ENCODE data around the gene AKAP14.
"Not testable (repeated sequence)": the region's sequence is repeated elsewhere in the genome, so short reads cannot be mapped to it uniquely, and the experiment has no call there.

AKAP14 gene

DNA sequence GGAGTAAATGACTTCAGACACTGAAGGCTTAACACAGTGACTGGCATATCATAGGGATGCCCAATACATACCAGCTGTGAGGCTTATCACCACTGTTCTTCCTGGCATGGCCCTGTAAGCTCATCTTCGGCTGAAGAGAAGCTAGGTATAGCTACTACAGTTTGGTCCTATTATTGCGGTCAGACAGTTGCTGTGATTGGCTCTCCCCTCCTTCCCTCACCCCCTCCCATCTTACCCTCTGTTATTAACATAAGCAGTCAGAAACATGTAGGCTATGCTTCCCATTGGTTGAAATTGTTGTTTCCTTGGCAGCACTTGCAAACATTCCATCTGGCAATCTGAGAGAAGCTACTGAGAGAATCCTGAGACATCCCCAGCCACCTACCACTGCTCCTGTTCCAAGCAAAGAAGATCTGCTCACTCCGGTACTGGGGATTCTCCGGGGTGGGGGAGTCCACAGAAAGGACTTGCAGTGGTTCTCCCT, at the start of gene AKAP14:
TSS of gene AKAP14 (plus strand) at position 51 of the 484 bp plus-strand sequence. CDS start 7,331 bp downstream, outside the sequence.
- no peak for DNase-seq

DNA sequence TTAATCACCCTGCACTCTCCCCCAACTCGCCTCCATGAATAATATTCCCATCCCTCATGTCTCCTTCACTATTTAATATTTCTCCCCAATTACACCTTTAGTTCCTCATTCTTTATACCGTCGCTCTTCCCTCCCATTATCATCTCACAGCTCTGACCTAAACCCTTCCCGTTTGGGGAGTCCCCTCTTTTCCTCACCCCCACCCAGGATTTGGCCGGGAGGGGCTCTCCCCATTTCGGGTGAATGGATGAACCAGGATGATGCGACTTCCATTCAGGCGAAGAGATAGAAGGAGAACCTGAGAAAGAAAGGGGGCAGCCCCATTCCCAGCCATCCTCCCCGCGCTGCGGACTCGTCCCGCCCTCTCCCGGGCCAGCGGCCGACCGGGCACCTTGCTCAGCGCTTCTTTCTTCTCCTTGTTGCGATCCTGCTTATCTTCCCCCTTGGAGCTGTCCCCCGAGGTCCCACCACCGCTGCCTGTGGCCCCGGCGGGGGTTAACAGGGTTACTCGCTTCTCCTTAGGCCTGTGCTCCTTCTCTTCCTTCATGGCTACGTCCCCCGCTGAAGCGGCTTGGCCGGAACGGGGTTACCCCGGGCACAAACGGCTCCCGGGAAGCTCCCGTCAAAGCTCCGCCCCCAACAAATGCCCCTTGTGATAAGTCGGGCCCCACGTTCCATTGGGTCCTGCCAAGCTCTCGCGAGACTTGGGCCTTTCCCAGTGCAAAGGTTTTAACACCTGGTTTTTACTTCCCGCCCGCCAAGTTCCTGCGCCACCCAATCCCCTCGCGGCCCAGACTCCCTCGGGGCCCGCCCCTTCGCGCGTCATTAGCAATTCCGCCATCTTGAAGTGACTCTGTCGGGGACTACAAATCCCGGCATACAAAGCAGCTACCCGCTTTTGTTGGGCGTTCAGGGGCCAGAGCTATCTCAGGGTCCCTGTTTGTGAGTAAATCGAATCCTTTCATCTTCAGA, 43.0 kb upstream of the AKAP14 start, which contains the start of gene UPF3B:
TSS of gene UPF3B (minus strand) at position 582 of the 972 bp plus-strand sequence. CDS start at position 547, 35 bp downstream.
- DNase-seq, result peak; percentile 32

DNA sequence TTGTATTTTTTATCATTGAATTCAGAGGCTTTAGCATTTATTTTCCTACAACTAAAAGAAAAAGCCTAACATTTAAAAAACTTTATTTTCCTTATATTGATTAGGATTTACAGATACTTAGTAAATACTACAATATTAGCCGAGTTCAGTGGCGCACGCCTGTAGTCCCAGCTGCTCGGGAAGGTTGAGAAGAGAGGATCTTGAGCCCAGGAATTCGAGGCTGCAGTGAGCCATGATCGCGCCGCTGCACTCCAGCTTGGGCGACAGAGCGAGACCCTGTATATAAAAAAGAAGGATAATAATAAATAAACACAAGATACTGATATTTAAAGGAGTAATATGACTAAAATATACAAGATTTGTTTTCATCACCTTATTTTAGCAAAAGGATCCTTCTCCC, 42.2 kb upstream of the AKAP14 start:
- no peak for DNase-seq

DNA sequence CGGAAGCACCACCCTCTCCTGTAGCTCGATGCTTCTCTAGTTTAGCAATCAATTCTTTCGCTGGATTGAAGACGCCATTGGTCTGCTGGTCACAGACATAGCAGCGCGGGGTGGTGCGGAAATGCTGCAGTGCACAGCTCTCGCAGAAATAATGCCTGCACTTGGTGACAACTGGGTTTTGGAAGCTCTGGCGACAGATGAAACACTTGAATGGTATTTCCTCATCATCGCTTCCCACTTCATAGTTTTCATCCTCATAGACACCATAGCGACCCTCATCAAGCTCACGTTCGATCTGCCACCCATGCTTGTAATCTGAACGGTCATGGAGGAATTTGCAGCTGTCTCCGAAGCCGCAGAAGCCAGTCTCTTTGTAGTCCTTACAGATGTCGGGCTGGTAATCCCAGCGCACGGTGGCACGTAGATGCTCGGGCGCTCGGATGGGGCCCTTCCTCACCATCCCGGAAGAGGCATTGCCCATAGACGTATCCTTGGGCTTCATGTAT, 25.0 kb upstream of the AKAP14 start:
- no peak for DNase-seq

DNA sequence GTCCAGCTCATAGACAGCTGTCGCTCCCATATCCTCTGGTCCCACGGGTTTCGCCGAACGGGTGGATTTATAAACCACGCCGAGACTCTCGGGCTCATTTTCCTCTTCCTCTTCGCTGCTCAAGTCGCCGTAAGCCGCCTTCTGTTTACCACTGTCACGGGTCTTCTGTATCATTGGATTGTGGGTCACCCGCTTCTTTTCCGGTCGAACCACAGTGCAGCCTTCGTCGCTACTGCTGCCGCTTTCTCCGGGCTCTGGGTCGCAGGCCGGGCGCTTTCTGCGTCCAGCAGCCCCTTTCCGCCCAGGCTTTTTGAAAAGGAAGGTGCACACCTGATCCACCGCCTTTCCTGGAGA, 24.5 kb upstream of the AKAP14 start:
- no peak for DNase-seq

DNA sequence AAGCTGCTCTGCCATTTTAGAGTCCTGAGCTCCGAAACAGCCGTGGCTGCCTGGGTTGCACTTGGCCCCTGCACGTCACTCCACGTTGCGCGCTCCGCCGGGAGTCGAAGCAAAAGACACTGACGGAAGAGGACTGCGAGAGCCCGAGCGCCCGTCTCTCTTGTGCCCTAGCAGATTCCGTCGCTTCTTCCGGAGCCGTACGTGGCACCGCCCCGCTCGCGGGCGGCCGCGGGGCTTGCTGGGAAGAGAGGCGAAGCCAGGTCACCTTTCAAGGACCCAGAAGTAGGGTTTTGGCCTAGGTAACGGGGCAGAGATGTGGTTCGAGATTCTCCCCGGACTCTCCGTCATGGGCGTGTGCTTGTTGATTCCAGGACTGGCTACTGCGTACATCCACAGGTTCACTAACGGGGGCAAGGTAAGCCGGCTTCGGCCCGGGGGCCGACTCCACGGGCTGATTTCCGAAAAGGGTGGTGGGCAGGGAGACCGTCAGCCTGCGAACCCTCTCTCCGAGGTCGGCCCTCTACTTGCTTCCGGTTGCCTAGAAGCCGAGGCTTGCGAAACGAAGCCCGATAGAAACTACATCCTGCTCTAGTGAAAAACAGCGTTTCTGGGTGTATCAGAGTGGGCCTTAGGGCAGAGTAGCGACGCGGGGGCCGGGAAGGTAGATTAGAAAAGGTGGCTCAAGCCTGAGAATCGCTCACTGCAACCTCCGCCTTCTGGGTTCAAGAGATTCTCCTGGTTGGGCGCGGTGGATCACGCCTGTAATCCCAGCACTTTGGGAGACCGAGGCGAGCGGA, 23.9 kb upstream of the AKAP14 start, which contains the start of the genes NDUFA1 and RNF113A:
TSS of gene NDUFA1 (plus strand) at position 234 of the 797 bp plus-strand sequence. CDS start at position 314, 80 bp downstream.
TSS of gene RNF113A (minus strand) at position 135 of the 797 bp plus-strand sequence. CDS start at position 15, 120 bp downstream.
- DNase-seq, result no peak

DNA sequence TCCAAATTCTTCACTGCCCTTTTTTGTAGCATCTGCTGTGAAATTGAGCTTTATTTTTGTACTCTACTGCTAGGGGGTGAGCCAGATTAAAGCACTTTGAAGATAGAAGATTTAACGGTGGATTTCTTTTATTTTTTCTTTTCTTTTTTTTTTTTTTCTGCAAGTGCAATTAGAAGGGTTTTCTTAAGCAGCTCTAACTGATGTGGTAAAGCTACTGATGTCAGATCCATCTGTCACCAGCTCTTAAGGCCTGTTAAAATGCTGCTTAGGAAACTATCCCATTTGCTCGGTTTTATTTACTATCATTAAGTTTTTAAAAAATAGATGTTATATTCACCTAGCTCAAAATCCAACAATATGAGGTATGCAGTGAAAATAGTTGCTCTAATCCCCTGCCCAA, 17.0 kb upstream of the AKAP14 start:
- DNase-seq, result no peak

DNA sequence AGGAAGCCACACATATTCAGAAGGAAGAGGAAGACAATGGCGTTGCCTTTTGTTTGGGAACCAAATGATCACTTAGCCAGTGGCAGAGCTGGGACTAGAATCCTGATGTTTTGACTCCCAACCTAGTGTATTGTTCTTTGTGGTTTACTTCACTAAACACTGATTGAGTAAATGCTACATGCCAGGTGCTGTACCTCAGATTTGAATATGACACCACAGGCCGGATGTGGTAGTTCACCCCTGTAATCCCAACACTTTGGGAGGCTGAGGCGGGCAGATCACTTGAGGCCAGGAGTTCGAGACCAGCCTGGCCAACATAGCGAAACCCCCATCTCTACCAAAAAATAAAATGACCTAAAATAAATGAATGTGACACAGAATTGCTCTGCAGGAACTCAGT, 15.6 kb upstream of the AKAP14 start:
- DNase-seq, result no peak

DNA sequence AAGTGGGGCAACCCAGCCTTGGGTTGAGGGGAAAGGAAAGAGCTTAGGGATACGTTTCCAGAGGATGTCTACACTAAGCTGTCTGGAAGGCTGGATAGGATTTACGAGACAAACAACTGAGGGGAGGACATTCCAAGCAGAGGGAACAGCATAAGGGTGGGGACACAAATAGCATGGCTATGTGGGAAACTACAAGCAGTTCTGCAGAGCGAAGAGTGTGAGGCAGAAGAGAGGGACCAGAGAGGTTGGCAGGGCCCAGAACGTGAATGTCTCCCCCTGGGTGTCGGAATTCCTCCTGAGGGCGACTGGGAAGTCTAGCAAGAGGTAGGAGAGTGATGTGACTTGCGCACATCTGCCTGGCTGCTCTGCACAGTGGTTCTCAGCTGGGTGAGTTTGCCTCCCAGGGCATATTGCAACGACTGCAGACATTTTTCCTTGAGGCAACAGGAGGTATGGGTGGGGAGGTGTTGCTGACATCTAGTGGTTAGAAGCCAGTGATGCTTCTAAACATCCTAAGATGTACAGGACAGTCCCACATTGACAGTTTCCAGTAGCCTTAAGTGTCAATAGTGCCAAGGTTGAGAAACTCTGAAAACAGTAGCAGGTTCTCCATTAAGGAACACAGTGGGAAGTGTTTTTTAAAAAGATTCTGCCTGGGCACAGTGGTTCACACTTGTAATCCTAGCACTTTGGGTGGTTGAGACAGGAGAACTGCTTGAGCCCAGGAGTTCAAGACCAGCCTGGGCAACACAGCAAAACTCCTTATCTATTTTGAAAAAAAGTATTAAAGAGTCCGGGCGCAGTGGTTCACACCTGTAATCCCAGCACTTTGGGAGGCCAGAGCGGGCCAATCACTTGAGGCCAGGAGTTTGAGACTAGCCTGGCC, 14.9 kb upstream of the AKAP14 start:
- peak; percentile 53 for DNase-seq

DNA sequence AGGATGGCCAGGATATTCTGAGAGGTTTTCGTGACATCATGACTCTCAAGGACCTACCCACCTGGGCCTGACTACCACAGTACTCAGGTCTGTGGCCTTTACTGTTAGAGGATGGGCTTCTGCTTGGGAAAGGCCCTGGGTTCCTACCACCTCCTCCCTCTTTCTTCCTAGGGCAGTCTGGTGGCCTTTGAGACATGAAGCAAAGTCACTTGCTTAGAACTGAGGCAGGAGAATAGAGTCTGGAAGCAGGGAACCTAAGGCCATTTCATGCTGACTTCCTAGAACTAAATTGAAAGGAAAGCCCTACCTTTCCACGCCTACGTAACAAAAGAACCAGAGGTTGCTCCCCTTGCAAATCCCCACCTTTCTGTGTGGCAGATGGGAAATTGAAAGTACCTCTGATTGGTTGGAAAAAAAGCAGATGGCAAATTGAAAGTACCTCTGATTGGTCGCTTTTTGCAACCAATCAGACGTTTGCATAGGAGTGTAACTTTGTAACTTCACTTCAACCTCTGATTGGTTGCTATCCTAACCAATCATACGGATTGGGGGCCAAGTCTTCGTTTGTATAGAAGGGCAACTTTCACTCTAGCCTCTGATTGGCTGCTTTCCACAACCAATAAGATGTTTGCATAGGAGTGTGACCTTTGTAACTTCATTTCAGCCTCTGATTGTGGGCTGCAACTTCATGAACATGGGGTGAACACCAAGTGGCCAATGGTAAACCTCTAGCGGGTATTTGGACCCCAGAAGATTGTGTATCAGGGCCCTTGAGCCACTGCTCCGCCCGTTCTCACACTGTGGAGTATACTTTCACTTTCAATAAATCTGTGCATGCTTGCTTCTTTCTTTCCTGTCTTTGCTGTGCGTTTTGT, 9.9 kb upstream of the AKAP14 start:
- no peak for DNase-seq

DNA sequence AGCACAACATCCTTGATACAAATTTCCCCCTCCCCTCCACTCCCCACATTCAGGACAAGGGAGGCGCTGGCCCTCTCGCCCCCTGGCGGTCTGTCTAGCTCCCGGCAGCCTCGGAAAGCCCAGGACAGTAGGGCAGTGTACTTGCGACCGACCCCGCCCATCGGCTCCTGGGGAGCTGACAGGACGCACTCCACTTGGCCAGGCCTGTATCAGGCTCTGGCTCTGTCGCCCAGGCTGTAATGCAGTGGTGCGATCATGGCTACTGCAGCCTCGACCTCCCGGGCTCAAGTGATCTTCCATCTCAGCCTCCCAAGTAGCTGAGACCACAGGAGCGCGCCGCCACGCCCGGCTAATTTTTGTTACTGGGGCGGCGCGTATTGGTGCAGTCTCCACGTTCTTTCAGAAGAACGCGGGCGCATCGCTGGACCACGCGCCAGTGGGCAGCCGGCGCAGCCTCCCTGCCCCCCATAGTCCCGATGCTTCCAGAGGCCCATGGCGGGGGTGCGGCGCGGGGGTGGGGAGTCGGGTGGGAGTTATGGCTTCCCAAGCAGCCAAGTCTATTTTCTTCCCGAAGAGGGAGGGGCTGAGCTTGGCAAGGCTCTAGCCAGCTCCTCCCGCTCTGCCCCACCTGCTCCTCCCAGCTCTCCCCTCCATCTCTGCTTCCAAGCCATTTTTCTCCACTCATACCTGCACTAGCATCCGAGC, 7.8 kb upstream of the AKAP14 start:
- DNase-seq, result no peak

DNA sequence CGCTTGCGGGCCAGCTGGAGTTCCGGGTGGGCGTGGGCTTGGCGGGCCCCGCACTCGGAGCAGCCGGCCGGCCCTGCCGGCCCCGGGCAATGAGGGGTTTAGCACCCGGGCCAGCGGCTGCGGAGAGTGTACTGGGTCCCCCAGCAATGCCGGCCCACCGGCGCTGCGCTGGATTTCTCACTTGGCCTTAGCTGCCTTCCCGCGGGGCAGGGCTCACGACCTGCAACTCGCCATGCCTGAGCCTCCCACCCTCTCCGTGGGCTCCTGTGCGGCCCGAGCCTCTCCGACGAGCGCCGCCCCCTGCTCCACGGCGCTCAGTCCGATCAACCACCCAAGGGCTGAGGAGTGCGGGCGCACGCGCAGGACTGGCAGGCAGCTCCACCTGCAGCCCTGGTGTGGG, 5.1 kb upstream of the AKAP14 start:
- not testable (repeated sequence) for DNase-seq

DNA sequence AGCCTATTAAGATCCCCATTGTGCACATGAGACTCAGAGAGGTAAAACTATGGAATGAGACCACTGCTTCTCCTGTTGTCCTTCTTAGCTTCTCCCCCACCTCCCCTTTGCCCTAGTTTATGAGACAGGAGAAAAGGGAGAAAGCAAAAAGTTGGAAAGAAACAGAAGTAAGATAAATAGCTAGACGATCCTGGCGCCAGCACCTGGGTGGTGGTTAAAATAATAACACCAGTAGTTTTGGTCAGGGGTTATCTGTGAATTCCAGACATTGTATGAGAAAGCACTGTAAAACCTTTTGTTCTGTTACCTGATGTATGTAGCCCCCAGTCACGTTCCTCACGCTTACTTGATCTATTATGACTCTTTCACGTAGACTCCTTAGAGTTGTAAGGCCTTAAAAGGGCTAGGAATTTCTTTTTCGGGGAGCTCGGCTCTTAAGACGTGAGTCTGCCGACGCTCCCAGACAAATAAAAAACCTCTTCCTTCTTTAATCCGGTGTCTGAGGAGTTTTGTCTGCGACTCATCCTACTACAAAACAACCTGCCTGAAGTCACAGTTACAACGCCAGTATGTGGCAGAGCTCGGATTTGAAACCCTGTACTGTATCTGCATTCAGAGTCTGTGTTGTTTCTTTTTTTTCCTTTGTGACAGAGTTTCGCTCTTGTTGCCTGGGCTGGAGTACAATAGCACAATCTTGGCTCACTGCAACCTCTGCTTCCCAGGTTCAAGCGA, 3.6 kb upstream of the AKAP14 start:
- DNase-seq, result not testable (repeated sequence)

DNA sequence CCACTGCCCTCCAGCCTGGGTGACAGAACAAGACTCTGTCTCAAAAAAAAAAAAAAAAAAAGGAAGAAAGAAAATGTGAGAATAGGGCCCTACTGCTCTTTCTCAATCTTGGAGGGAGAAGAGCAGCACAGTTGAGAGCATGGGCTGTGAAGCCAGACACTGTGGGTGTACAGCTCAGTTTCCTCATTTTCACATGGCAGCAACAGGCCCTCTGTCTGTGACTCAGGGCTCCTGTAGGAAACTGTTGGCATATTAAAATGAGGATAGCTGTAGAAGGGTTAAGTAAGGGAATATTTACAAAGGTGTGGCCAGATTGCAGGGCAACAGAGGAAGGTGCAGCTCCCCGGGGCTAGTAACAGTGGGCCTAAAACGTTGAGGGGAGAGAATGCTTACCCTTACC, 3.4 kb downstream of the AKAP14 start:
- DNase-seq, result no peak

DNA sequence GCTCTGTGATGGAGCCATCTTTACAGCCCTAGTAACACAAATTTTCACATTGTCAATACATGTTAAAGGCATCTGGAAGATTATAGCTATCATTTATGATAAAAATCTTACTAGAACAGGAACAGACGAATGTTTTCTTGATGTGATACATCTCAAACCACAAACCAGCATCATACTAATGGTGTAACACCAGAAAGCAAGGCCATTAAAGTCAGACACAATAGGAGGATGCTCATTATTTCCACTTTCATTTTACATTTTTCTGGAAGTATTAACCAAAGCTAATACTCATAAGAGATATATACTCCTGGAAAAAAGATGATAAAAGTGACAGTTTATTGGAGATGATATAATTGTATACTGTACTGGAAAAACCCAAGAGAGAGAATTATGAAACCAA, 5.3 kb downstream of the AKAP14 start:
- DNase-seq, result no peak

DNA sequence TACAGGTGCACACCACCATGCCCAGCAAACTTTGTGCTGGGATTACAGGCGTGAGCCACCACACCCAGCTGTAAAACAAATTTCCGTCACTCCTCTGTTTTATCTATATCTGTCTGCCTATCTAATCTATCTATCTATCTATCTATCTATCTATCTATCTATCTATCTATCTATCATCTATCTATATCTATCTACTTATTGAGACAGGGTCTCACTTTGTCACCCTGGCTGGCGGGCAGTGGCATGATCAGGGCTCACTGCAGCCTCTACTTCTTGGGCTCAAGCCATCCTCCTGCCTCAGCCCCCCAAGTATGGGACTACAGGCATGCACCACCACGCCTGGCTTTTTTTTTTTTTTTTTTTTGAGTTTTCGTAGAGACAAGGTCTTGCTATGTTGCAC, 20.6 kb downstream of the AKAP14 start:
- no peak for DNase-seq

DNA sequence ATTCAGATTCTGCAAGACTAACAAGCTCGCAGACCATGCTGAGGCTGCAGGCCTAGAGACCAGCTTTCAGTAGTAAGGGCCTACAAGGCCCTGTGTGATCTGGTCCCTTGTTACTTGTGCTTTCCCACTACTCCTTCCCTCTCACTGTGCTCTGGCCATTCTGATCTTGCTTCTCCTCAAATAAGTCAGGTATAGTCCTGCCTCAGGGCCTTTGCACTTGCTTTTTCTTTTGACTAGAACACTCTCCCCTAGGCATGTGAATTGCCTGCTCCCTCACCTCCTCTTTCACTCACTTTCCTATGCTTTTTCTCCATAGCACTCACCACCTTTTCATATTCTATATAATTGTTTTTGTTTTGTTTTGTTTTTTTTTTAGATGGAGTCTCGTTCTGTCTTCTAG, 22.2 kb downstream of the AKAP14 start:
- DNase-seq, result no peak

DNA sequence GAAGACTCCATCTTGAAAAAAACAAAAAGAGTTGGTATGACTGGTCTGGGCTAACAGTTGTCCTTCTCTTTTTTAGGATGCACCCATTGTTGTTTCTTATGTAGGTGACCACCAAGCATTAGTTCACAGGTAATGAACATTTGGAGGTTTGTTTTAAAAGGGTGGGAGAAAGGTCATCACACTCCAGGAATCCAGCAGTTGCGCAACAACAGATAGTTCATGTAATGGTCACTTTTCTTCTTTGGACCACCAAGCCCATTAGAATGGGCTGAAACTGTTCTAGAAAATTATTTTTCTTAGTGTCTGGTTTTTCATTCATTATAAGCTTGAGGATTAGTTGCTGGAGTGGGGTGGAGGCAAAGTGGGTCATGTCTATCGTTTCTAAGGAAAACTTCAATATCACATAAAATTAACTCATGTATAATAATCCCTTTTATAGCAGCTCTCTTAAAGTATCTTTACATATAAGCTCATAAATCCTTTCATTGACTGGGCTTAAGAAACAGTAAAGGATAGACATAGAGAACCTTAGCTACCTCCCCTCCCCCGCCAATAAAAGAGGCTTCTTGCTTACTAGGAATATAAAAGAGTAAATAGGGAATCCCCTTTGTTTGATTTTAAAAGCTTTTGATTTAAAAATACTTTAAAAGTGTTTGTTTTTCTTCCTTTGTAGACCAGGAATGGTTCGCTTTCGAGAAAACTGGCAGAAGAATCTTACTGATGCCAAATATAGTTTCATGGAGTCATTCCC, 24.3 kb downstream of the AKAP14 start:
- DNase-seq, result no peak

DNA sequence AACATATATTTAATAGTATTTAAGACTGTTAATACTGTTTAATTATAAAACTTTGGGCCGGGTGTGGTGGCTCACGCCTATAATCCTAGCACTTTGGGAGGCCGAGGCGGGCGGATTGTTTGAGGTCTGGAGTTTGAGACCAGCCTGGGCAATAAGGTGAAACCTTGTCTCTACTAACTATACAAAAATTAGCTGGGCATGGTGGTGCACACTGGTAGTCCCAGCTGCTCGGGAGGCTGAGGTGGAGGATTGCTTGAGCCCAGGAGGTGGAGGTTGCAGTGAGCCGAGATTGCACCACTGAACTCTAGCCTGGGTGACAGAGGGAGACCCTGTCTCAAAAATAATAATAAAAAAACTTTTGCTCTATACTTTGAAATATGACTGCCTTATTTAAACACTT, 26.7 kb downstream of the AKAP14 start:
- not testable (repeated sequence) for DNase-seq
